Muscle of arm (tissue), 12 donors: ENCODE results near the gene AKT3. TPM values are rescaled to one million over a fixed set of nuclear protein-coding genes. Genes with fewer than 3 reads are reported as not detected.

Experiments
- polyA plus RNA-seq, 12 donors: library from polyadenylated mRNA; unstranded; fragments of 120-200 nt; gene quantifications; one replicate each; pipeline ENCODE4 v1.2.1, GENCODE V29; 2013; ENCODE audit not compliant: insufficient read length in 12 of 12

AKT3 gene
- polyA plus RNA-seq, 12 donors = 20.6 to 30.0 (median 27.6) TPM; not detected in 1

Other genes with a start within 250 kb of the AKT3 start
- gene ZBTB18, start 201.0 kb upstream of the AKT3 start, polyA plus RNA-seq = 100 to 1,000 TPM in 6 of 12 donors, 10 to 100 TPM in 6; 31.7 to 378 (median 97.0) TPM